Stimulated activated CD8-positive, alpha-beta memory T cell treated with anti-CD3 and anti-CD28 coated beads, Interleukin-15, amount 100 ng/mL, for 48 hours (primary cell): ENCODE data around the gene CEP131.

ENCODE experiments used
- DNase-seq, 2 donors: peaks; one replicate each; pipeline ENCODE4 v3.0.0-alpha.2; 2020; ENCODE audit warnings: low read depth in 2 of 2

Gene CEP131

GRCh38 chr17:81223762-81224130 is 981 bp upstream of the CEP131 start:
- no peak for DNase-seq

GRCh38 chr17:81222620-81222905 is 202 bp downstream of the CEP131 start:
- DNase-seq, result no peak

GRCh38 chr17:81221842-81222619 is 734 bp downstream of the CEP131 start:
- no peak for DNase-seq

GRCh38 chr17:81221371-81221841 is 1.4 kb downstream of the CEP131 start:
- DNase-seq, result no peak

DNA sequence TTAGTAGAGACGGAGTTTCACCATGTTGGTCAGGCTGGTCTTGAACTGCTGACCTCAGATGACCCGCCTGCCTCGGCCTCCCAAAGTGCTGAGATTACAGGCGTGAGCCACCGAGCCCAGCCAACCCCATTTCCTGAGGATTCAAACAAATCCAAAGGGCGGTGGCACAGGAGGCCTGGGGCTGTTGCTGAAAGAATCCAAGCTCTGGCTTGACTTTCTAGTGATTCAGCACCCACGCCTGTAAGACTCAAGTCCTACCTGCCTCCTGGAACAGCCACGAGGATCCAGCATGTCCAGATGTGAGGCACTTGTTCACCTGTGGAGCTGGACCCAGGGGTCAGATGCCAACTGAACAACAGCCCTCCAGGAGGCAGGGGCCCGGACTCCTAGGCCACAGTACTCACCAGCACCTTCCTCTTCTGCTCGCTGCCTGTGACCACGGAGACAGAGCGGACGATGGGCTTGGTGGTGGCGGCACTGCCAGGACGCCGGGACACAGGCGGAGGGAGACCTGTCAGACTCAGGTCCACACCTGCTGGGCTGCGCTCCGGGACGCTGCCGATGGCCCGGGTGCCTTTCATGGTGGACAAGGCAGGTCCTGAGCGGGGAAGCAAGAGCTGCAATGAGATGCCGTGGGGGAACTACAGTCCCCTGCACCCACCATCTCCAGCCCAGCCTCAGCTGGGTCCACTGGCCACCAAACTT is 3.1 kb downstream of the CEP131 start:
- no peak for DNase-seq

GRCh38 chr17:81218991-81219390 is 3.8 kb downstream of the CEP131 start:
- no peak for DNase-seq

DNA sequence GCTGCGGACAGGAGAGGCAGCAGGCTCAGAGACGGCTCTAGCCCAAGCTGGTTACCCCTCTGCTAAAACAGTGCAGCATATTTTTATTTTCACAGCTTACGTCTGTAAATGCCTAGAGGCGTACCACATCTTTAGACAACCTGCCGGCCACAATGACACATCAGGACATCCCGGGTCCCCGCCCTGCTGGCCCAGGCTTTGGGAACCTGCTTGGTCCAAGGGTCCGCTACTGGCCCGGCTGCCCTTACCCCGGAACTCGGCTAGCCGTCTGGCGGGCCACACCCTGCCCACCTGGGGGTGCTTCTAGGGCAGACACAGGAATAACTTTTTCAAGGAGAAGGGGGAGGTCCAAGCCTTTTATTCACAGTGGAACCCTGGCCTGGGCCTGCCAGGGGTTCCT is 4.3 kb downstream of the CEP131 start:
- no peak for DNase-seq

DNA sequence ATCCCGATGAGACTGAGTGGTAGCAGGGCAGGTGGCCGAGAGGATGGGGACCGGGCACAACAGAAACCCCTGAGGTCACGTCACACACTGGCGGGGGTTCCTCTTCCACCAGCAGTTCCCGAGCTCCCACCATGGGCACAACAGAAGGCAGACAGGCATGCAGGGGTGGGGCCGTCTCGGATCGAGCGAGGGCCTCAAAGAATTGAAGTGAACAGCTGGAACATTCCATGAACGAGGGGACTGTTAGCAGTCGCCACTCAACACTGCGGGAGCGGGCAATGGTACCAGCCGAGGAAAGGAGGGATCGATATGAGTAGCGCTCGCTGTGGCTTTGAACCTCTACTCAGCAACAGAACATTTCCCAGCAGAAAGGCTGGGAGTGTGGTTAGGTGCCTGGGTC is 5.3 kb downstream of the CEP131 start:
- DNase-seq, result no peak

GRCh38 chr17:81213978-81214377 is 8.8 kb downstream of the CEP131 start:
- DNase-seq, result no peak

GRCh38 chr17:81212365-81212764 is 10.4 kb downstream of the CEP131 start:
- DNase-seq, result no peak

DNA sequence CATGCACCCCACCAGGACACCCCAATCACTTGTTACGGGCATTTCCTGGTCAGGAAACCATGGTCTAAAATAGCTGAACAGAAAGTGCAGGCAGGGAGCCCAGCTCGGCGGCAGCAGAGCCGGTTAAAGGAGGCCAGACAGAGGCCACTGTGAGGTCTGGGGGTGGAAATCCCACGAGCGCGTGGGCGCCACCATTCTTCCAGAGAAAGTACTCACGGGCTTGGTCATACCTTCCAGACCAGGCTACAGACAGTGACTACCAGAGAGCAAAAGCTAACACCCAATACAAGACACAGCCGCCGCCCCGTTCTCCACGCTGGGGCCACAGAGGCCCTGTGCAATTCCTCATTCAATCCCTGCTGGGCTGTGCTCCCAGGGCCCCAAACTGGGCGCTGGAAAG is 11.9 kb downstream of the CEP131 start:
- DNase-seq, result no peak

GRCh38 chr17:81210466-81210865 is 12.3 kb downstream of the CEP131 start:
- DNase-seq, result no peak

GRCh38 chr17:81209141-81209540 is 13.6 kb downstream of the CEP131 start:
- DNase-seq, result no peak

GRCh38 chr17:81208651-81209050 is 14.1 kb downstream of the CEP131 start:
- no peak for DNase-seq

DNA sequence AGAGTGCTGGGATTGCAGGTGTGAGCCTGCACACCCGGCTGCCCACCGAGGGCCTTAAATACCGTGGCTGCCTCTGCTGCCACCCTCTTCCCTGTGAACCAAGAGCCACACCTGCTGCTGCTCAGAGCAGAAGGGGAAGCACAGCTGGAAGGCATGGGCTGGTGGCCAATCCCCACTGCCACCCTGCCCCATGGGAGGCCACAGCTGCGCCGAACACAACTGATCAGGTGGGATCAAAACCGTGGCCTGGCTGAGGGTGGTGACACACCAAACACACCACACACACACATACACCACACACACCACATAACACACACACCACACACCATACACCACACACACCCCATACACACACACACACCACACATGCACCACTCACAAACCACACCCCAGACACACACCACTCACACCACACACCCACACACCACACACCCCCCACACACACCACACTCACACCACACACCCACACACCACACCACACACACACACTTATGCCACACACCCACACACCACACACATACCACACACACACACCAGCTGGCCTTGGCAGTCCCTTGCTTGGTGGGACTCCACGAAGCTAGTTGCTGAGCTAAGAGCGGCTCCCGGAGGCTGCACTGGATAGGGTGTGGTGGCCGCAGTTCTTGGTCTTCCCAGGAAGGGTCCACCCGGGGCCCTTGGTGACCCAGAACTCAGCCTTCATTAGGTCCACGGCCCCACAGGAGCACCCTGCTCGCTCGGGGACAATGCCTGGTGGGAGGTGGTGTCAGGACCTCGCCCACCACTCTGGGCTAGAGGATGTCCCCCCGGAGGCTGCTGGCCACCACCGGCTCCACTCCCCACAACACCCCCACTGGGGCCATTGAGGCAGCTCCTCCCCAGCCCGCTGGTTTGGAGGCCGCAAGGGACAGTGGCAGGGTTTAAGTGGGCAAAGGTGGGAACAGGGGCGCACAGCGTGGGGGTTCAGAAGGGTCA is 14.9 kb downstream of the CEP131 start:
- no peak for DNase-seq

DNA sequence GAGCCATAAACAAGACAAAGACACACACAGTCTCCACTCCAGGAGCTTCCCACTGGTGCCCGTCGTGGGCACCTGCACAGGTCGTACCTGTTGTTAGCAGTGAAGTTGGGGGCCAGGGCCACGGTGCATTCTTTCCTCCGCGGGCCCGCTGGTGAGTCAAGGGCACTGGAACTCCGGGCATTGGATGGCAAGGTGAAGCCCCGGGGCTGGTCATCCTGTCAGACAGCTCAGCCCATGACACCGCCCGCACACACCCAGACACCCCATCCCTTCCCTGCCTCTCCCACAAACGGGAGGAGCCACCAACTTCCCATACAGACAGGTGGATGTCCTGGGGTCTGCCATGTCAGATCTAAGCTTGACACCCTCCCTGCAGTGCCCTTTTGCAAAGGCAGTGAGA is 16.1 kb downstream of the CEP131 start:
- no peak for DNase-seq

DNA sequence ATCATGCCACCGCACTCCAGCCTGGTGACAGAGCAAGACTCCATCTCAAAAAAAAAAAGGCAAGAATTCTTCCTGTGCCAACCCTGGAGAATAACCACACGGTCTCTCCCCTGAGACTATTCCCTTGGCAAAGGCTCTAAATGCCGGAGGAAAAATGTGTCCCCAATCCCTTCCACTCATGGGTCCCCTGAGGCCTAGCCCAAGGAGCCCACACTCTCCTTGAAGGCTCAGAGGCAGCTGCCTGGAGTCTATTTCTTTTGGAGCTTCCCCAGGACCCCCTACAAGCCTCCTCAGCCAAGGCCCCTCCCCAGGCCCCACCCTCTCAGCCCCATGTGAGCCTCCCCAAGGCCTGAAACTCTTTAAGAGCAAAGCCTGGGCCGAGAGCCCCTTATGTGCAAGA is 16.6 kb downstream of the CEP131 start:
- DNase-seq, result no peak

- no peak for DNase-seq
These were observed 18.2 kb downstream of the CEP131 start for GRCh38 chr17:81204578-81204977.

- DNase-seq, result no peak
These were observed 19.6 kb downstream of the CEP131 start for GRCh38 chr17:81203136-81203535.

DNA sequence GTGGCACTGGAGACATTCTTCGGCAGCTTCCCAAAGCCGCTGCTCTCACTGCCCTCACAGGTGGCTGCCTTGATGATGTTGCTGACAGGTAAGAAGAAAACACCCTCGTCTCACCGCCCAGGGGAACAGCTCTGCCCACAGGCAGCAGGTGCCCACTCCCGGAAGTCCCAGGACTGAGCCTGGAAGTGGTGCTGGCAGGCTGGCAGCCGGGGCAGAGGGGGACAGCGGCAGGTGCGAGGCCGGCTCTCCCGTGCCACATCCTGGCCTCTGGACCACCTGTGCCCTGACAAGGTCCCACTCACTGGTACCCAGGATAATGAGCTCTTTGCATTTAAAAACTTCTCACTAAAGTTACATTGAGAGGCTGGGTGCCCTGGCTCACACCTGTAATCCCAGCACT is 20.4 kb downstream of the CEP131 start:
- no peak for DNase-seq

DNA sequence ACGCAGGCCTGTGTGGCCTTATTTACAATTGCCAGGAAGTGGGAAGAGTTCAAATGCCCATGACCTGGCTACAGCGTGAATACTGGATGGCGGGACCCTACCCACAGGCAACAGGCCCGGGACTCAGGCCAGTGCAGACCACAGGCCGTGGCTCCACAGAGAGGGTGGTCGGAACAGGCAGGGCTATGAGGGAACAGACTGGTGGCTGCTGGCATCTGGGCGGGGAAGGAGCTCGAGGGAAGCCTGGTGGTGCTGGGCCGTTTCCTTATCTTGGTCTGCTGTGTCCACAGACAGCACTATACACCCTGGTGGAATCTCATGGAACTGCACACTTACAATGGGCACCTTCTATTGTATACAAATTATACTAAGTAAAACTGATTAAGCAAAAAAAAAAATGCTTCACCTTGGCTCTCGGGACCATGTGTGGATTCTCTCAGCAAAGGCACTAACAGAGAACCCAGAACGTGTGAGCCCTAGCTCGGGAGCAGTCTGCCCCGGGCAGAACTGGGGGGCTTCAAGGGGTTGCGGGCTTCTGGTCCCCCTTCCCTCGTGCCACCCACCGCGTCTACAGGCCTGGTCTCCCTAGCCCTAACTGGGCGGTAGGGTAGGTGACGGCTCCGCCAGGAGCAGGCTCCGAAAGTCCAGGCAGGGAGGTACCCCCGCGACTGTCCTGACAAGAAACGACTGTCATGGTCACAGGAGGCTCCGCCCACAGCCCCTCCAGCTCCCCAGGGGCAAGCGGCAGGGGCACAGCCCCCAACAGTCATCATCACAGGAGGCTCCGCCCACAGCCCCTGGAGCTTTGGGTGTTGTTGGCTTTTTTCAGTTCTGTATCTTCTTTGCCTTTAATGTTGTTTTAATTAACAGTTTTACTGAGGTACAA is 21.8 kb downstream of the CEP131 start:
- DNase-seq, result no peak
